Endometrium (tissue), 2 donors: ENCODE data around the gene DPYD.

Experiments used
- FAIRE-seq: peaks from 2 replicates; lab custom pipeline; 2012; peaks lifted over from hg19 to GRCh38; lab: Jason Lieb, UNC
- donor health status: control.
- donor health status: control.

Gene DPYD

DNA sequence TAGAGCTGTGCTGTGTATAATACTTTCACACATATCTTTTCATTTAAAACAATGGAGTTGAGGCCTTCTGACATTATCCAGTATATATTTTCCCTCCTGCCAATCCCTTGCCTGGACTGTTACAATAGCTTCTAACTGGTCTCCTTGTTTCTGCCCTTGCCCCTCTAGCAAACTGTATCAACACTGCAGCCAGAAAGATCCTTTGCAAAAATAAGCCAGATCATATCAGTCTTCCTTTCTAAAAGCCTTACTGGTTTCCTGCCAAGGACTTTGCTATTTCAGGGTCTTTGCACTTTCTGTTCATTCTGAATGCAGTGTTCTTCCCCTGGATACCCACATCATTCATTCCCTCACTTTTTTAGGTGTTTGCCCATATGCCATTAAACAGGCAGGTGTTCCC lies 829.2 kb downstream of the DPYD start:
- FAIRE-seq = no peak

DNA sequence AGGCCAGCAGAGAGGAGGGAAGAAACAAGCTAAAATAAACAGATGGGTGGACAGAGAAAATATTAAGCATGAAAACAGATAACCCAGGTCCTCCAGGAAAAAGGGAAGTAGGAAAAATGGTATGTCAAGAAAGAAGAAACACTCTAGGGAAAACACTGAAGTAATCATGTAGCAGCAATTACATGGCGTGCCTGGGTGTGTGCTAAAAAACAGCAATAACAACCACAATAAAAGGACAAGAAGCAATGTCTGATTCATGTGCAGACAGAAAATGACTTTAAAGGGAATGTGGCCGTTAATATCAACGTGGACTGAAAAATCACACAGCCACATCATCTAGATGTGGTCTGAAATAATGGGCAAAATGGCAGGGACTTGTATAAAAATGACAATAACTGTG lies 829.6 kb downstream of the DPYD start:
- no peak for FAIRE-seq

DNA sequence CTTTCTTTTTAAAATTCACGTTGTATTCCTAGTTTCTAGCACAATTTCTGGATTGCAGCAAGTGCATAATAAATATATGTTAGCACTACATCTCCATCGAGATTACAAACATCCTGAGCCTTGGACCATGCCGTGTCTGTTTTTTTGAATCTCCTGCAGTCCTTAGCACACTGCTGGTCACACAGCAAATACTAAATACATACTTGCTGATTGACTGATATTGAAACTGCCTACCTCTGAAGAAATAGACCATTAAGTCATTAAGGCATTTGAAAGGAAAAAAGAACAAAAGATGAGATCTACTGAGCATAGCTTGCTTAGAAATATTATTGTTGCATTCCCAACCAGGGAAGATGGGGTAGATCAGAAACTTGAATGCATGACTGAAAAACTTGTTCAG lies 830.1 kb downstream of the DPYD start:
- no peak for FAIRE-seq

DNA sequence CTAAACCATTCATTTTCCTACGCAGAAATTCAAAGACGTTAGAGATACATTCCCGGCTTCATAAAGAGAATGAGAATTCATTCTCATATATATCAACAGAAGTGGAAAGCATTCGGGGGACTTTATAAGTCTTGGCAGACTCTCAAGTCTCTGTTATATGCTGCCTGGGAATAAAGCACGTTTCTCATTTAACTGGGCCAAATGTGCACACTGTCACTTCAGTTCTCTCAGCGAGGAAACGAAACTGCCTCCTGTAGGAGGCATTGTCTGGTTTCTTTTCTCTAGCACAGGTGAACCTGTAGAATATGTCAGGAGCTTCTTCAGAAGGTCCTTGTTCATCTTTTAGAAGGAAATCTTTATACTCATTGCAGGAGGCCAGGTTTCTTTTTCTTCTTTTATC lies 831.7 kb downstream of the DPYD start:
- FAIRE-seq = no peak

DNA sequence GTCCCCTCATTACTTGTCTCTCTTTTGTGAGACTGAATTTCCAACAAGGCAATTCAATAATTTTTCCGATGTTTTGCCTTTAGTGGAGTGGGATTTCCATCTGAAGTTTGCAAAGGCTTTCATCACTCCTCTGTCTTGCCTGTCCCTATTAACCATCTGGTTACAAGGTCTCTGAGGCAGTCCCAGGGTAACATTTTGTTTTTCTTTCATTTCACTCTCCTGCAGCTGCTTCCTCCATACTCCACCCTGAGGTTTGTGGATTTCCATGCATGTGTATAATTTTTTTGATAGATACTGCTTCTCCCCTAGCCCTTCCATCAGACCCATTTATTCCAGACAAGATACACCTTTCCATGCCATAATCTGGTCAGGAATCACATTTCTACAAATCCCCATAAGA lies 832.4 kb downstream of the DPYD start:
- no peak for FAIRE-seq

DNA sequence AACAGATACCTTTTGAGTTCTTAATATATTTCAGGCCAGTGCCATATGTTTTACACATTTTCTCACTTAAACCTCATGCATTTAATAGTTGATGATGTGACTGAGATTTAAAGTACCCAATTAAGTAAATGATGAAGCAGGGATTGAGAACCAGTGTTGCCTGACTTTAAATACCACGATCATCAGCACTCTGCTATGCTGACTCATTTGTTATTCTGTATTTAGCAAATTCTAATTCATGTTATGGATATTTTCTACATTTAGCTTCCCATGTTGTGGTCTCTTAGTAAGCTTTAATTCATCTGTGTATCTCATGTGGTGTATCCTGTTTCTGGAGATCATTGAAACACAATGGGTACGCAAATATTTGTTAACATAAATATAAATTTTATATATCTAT lies 836.3 kb downstream of the DPYD start:
- no peak for FAIRE-seq

DNA sequence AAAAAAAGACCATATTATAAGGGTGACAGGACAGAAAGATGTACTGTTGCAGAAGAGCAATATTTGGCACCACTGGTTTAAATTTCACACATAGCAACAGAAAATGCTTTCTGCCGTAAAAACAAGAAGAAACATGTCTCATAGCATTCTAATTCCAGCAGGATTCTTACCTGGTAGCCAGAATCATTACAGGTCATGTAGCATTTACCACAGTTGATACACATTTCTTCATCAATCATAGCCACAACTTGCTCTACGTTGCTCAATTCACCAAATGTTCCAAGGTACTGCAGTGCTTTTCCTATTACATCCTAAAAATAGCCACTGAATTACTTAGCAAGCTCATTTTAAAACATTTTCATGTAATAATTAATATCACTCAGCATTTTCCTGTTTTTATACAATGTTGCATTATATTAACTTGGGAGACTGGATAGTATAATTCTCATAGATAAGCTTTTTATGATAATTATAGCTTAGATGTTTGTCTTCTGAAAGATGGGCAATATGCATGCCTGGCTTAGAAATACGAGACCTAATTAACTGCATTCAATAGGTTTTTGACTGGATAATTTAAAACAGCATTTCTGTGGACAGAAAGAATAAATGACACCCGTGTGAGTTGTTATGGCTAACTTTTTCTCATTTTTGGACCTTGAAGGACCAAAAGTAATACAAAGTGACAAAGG lies 838.5 kb downstream of the DPYD start:
- no peak for FAIRE-seq

DNA sequence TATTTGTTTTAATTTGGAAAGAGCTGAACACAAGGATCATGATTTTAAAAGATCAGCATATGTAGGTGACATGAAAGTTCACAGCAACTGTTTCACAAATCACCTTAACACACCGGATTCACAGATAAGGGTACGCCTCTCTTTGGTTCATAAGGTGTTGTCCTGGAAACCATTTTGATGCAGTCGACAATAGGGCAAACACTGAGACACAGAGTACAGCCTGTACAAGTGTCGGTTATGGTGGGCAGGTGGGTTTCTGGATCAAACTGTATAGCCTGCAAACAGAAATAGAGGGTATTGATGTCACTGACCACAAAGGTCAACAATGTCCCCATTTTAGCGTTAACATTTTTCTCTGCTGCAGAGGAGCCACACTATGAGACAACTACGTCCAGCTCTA lies 842.0 kb downstream of the DPYD start:
- FAIRE-seq = no peak

DNA sequence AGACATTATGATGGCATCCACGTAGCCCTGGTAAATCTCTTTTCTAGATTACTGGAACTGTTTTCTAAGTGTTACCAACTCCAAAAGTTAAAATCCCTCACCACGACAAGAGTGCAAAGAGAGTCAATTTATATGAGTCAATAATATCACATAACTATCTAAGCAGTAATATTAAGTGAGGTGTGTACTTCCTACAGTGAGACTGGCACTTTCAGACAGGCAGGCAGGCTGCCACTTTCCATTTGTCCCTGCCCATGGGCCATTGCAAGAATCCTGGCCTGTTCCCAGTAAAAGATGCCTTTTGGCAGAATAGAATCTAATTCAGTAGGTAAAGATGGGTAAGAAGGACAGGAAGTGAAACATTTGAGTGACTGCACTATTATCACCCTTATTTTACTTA lies 843.6 kb downstream of the DPYD start:
- no peak for FAIRE-seq

DNA sequence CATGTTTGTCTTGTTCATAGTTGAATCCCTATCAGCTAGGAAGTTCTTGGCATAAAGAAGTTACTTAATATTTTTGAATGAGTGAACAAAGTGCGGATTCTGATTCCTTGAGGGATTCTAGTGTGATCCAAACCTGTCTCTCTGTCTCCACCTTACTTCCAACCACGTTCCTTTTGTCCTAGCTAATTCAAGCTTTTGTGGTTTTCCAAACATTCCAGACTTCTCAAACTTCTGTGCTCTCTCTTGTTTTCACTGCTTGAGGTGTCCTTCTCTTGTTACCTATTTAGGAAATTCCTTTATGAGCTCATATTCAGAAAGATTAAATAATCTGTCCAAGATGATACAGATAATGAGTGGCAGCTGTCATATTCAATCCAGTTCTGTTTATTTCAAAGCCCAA lies 846.1 kb downstream of the DPYD start:
- no peak for FAIRE-seq

DNA sequence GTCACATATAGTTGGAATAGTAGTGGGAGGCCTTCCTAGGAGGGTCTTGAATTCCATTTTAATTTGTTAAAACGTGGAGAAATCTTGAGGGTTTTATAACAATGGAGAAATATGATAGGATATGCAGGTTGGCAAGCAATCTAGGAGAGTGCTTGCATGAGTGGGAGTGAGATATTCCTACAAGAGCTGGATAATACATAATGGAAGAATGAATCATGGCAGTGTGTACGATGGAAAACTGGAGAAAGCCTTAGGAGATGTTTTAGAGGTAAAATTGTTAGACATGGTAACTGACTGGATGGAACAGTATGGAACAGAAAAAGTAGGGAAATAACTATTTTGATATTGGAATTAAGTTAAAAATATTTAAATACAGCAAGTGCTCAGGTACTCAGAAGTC lies 846.9 kb downstream of the DPYD start:
- no peak for FAIRE-seq

DNA sequence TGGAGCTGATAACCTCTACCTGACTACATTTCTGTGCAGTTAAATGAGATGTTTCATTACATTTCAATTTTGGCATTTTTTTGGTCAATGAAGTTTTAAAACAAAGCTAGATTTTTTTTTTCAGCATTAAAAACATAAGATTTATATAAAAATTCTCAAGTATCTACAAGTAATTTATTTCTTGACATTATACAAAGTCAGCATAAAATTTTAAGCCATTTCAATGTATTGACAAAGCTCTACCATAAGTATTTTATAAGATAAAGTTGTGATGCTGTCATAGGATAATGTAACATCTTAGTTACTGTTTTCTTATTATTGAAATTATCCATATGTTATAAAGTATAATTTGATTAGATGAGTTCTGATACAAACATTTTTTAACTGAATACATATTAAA lies 847.7 kb downstream of the DPYD start:
- FAIRE-seq = no peak

DNA sequence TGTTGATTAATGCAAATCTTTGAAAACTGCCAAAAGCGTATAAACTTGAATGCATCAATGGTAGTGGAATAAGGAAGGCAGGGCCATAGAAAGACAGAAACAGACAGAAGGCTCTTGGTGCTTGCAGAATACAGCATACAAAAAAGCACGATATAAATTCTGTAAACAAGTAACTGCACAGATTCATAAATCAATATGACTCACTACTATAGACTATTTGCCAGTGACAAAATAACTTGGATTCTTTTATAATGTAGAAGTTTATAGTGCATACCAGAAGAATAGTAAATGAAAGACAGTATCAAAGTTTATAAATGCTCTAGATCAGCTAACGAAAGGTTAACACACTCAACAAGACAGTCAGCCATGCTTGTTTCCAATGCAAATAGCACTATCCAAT lies 849.7 kb downstream of the DPYD start:
- FAIRE-seq = no peak

DNA sequence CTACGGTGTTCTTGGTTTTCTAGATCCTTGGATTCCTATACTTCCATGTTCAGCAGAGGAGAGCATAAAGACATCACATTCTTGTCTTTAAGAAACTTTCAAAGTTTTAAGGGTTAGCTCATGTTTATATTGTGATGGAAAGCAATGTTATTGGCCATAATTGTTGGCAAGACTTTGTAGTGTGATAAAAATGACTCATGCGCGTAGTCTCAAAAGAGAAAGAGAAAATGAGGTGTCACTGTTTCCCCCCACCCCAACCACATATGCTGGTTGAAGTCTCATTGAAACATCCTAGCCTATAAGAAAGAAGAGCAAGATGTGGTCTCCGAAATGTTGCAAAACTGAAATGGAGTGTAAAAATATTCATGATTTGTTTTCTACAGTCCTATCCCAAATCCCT lies 850.5 kb downstream of the DPYD start:
- no peak for FAIRE-seq

DNA sequence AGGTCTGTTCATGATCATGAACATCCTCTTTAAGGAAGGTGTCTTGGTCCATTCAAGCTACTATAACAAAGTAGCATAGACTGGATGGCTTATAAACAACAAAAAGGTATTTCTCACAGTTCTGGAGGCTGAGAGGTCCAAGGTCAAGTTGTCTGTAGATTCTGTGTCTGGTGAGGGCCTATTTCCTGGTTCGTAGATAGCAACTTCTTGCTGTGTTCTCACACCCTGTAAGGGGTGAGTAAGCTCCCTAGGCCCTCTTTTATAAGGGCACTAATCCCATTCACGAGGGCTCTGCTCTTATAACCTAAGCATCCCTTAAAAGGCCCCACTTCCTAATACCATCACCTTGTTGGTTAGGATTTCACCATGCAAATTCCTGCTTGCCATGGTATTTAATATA lies 851.5 kb downstream of the DPYD start:
- FAIRE-seq = no peak

DNA sequence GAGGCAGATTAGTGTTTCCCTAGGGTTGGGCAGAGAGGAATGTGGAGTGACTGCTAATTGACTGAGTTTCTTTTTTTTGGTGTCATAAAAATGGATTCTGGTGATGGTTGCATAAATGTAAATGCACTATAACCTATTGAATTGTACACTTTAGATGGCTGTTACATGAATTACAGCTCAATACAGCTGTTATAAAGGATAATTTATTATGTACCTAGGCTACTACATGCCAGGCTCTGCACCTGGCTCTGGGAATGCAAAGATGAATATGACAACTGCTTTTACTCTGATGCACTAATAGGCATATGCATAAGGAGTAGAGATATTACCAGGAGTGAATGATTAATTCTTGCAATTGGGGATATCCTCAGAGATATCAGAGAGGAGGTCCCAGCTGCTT lies 854.0 kb downstream of the DPYD start:
- FAIRE-seq = no peak

DNA sequence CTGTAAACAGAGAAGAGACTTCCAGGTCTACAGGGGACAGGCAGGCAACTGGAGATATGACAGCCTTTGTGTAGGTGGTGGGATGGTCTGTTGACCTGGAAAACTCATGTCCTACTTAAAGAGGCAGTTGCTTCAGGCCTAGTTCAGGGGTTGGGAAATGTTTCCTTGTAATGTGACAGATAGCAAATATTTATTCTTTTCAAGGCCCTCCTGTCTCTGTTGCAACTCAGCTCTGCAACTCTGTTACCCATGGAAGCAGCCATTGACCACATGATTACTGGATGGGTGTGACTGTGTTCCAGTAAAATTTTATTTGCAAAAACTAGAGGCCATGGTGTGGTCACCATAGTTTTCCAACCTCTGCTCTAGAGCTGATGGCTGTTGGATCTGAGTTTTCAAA lies 857.3 kb downstream of the DPYD start:
- FAIRE-seq = no peak

DNA sequence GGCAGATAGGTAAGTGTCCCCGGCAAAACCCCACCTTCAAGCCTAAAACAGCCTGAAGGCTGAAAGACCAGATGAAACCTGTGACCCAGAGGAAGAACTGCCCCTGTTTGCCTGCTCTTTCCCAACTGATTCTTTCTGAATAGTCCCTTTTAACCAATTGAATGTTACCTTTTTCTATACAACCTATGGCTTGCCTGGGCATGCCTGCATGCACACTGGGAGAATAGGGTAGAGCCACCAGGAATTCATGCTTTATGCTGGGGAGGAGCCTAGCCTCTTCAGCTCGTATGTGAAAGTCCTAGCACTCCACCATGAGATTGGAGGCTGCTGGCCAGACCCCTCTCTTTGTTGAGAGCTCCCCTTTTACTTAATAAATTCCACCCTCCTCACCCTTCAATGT lies 859.2 kb downstream of the DPYD start:
- FAIRE-seq = no peak

DNA sequence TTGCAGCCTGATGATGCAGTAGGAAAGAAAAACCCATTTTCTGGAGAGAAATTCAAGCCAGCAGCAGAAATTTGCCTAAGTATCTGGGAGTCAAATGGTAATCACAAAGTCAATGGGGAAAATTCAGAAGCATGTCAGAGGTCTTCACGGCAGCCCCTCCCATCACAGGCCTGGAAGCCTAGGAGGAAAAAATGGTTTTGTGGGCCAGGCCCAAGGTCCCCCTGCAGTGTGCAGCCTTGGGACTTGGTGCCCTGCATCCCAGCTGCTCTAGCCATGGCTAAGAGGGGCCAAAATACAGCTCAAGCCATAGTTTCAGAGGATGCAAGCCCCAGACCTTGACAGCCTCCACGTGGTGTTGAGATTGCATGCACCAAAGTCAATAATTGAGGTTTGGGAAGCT lies 864.4 kb downstream of the DPYD start:
- FAIRE-seq = no peak

DNA sequence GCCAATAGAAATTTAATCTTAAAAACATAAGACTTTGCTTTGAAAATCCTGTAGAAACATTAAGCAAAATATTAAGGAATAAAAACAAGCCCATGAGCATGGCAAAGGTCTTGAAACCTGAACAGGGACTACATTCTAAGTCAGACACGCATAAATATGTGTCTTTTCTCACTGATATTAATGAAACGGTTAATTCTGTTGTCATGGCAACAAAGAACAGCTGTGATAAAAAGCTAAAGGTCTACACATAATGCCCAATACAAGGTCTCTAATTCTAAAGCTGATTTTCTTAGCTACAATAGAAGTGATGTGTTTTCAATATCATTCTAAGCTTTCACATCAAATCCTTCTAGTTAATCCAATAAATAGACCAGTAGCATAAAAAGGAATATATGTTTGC lies 867.6 kb downstream of the DPYD start:
- no peak for FAIRE-seq

DNA sequence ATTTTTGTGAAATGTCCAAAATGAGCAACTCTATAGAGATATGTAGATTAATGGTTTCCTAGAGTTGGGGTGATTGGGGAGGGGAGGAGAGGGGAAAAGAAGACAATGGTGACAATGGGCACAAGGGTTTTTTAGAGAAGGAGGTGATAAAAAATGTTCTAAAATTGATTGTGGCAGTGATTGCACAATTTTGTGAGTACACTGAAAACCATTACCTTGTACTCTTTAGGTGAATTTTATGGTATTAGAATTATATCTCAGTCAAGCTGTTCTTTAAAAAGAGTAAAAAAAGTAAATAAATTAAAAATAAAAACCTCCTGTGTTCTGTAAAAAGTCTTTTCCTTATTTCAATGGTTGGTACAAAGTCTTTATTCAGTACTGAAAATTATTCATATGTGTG lies 869.0 kb downstream of the DPYD start:
- no peak for FAIRE-seq

DNA sequence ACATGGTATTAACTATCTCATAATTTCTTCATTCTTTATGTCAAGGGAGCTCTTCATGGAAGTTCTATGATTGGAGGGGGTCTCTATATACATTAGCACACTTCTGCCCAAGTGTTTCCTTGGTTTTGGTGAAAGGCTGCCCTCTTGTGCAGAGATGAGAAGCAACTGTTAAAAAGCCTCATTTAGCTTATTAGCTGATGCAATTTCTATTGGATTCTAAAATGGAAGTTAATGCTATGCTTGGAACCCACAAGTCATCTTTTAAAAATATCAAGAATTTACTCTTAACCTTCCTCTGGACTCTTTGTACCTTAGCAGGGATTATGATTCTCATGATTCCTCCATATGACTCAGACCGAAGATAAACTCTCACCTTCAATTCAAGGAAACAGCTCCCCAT lies 870.3 kb downstream of the DPYD start:
- no peak for FAIRE-seq

DNA sequence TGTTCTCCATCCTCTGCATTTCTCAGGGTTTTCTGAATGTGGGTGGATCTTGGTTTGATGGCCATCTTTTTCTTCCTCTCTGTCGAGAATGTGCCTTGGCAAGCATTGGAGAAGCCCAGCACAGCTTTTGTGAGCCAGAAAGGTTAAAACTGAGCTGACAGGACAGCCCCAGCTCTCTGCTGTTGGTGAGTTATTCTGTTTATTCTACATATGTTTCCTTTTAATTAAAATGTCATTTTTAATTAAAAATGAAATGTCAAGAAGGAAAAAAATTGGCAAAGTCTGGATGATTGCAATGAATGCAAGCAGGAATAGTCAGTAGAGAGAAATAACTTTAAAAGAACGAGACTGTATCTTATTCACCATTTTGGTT lies 873.4 kb downstream of the DPYD start:
- no peak for FAIRE-seq

DNA sequence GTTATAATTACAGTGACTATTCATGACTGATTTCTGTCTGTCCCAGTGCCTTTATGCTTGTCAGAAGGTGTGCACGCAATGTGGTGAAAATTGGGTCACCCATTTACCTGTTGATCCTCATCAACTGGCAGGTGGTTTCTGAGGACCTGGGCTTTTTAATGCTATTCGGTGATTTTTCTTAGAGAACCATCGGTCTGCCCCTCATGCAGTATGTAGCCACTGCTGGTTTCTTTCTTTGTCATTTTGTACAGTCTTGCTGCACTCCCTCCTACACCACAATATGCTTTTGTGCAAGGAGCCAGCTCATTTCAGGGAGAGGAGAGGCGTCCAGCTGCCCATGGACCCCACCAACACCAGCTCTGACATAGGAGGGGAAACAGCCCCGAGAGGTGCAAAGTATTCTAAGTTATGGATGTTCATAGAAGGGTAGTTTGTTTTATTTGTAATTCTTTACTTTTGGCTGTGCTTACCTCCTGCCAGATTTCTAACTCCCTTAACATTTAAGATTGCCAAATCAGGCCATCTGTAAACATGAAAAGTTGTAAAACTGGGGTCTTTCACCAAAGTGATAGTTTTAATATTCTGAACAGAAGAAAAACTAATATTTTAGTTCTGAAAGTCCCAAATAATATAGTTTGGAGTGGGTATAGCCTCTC lies 873.9 kb downstream of the DPYD start:
- FAIRE-seq = no peak
